Neuron (in vitro differentiated cells): ENCODE measurements around the gene ZNF141.
"Not testable (repeated sequence)": the region's sequence is repeated elsewhere in the genome, so short reads cannot be mapped to it uniquely, and the experiment has no call there.

Experiments
- H2AFZ ChIP-seq: one replicate; pipeline ENCODE4 v1.6.1; 2013; ENCODE audit warnings: low read depth, mild to moderate bottlenecking, inconsistent platforms, low read length, moderate library complexity
- H3K27me3 ChIP-seq: one replicate; pipeline ENCODE4 v1.6.1; 2013; ENCODE audit warnings: low read length; ENCODE audit not compliant: insufficient read depth
- H3K36me3 ChIP-seq: one replicate; pipeline ENCODE4 v1.6.1; 2013; ENCODE audit warnings: low read length; ENCODE audit not compliant: insufficient read depth
- H3K4me1 ChIP-seq: one replicate; pipeline ENCODE4 v1.6.1; 2013; ENCODE audit warnings: low read length; ENCODE audit not compliant: insufficient read depth
- H3K4me3 ChIP-seq: 2 replicates; pipeline ENCODE4 v1.5.1; 2013; ENCODE audit warnings: mild to moderate bottlenecking, low read length, moderate library complexity
- H3K9me3 ChIP-seq: one replicate; pipeline ENCODE4 v1.6.1; 2013; ENCODE audit warnings: low read length

The ZNF141 gene

GRCh38 chr4:337932-338758 lies 531 bp downstream of the ZNF141 start:
- H2AFZ ChIP-seq: peak overlapping the region; percentile 29
- peaks cover 9% of the 10 kb centered on the region for H3K4me1 ChIP-seq
- no peaks in the 10 kb centered on the region for H3K27me3 ChIP-seq
- H3K36me3 ChIP-seq: peaks cover 23% of the 10 kb centered on the region
- H3K9me3 ChIP-seq: peaks cover 27% of the 10 kb centered on the region
- H3K4me3 ChIP-seq: peak overlapping the region; percentile 78

- Histone ChIP-seq H3K27me3 (no peaks in the 10 kb centered on the region), H3K9me3 (peaks cover 27% of the 10 kb centered on the region), H3K36me3 (peaks cover 25% of the 10 kb centered on the region), H2AFZ (no peak overlapping the region), H3K4me3 (peak overlapping the region; percentile 78), H3K4me1 (peaks cover 9% of the 10 kb centered on the region)
These were observed 1.1 kb downstream of the ZNF141 start for GRCh38 chr4:338759-339097.

GRCh38 chr4:340011-340410 lies 2.4 kb downstream of the ZNF141 start:
- Histone ChIP-seq H3K4me3 (no peak overlapping the region), H3K27me3 (no peaks in the 10 kb centered on the region), H3K9me3 (peaks cover 32% of the 10 kb centered on the region), H3K36me3 (peaks cover 37% of the 10 kb centered on the region), H2AFZ (no peak overlapping the region), H3K4me1 (peaks cover 9% of the 10 kb centered on the region)

- Histone ChIP-seq H2AFZ (no peak overlapping the region), H3K4me3 (no peak overlapping the region), H3K36me3 (peaks cover 42% of the 10 kb centered on the region), H3K4me1 (no peaks in the 10 kb centered on the region), H3K9me3 (peaks cover 52% of the 10 kb centered on the region), H3K27me3 (no peaks in the 10 kb centered on the region)
These were observed 35.6 kb downstream of the ZNF141 start for GRCh38 chr4:373062-373839.

- H3K4me1 ChIP-seq: no peaks in the 10 kb centered on the region
- H3K36me3 ChIP-seq: peaks cover 42% of the 10 kb centered on the region
- H3K4me3 ChIP-seq: no peak overlapping the region
- H3K9me3 ChIP-seq: peaks cover 52% of the 10 kb centered on the region
- H3K27me3 ChIP-seq: no peaks in the 10 kb centered on the region
- no peak overlapping the region for H2AFZ ChIP-seq
These were observed 36.9 kb downstream of the ZNF141 start for GRCh38 chr4:374298-375160.

- Histone ChIP-seq H3K36me3 (no peaks in the 10 kb centered on the region), H3K9me3 (peaks cover 17% of the 10 kb centered on the region), H3K4me3 (no peak overlapping the region), H3K27me3 (no peaks in the 10 kb centered on the region), H2AFZ (no peak overlapping the region), H3K4me1 (no peaks in the 10 kb centered on the region)
These were observed 46.8 kb downstream of the ZNF141 start for GRCh38 chr4:384311-385010.

GRCh38 chr4:385934-386707 lies 48.5 kb downstream of the ZNF141 start:
- Histone ChIP-seq H3K36me3 (no peaks in the 10 kb centered on the region), H3K4me1 (no peaks in the 10 kb centered on the region), H3K27me3 (no peaks in the 10 kb centered on the region), H3K4me3 (no peak overlapping the region), H3K9me3 (peaks cover 12% of the 10 kb centered on the region), H2AFZ (no peak overlapping the region)

- Histone ChIP-seq H3K4me1 (no peaks in the 10 kb centered on the region), H3K4me3 (no peak overlapping the region), H3K27me3 (no peaks in the 10 kb centered on the region), H3K9me3 (peaks cover 12% of the 10 kb centered on the region), H2AFZ (no peak overlapping the region), H3K36me3 (no peaks in the 10 kb centered on the region)
These were observed 49.1 kb downstream of the ZNF141 start for GRCh38 chr4:386708-387105.

GRCh38 chr4:404006-404405 lies 66.4 kb downstream of the ZNF141 start:
- H3K4me1 ChIP-seq: no peaks in the 10 kb centered on the region
- no peak overlapping the region for H3K4me3 ChIP-seq
- H3K27me3 ChIP-seq: no peaks in the 10 kb centered on the region
- H3K36me3 ChIP-seq: no peaks in the 10 kb centered on the region
- H3K9me3 ChIP-seq: peaks cover 6% of the 10 kb centered on the region
- H2AFZ ChIP-seq: no peak overlapping the region

- H3K9me3 ChIP-seq, H3K4me1 ChIP-seq, H3K4me3 ChIP-seq: not testable (repeated sequence)
These were observed 70.7 kb downstream of the ZNF141 start for GRCh38 chr4:408321-408720.

GRCh38 chr4:422587-422986 lies 85.0 kb downstream of the ZNF141 start:
- no peaks in the 10 kb centered on the region for H3K27me3 ChIP-seq
- no peak overlapping the region for H2AFZ ChIP-seq
- H3K4me3 ChIP-seq: no peak overlapping the region
- H3K36me3 ChIP-seq: peaks cover 19% of the 10 kb centered on the region
- H3K4me1 ChIP-seq: no peaks in the 10 kb centered on the region
- H3K9me3 ChIP-seq: peaks cover 38% of the 10 kb centered on the region

More at GRCh38 chr4:408321-408720, 70.7 kb downstream of the ZNF141 start:
- not testable (repeated sequence) for H3K36me3 ChIP-seq, H3K27me3 ChIP-seq, H2AFZ ChIP-seq
